Adrenal gland (tissue), 5 donors: ENCODE data around the gene TEX35.

Source experiments
- CTCF ChIP-seq, 6 experiments: fragments of 450-650 bp in 4 of 6; fragments of 200-600 bp in 2 of 6; sonication (generic) in 1 of 6; IDR thresholded peaks; 1 replicate in 5 of 6; 2 replicates in 1 of 6; pipeline versions ENCODE4 v1.5.1 to v1.8.0; 2016 to 2021; ENCODE audit warnings: antibody characterized with exemption in 6 of 6, mild to moderate bottlenecking in 2 of 6, moderate library complexity in 1 of 6
- POLR2A ChIP-seq, 2 donors: fragments of 450-650 bp; IDR thresholded peaks; one replicate each; pipeline ENCODE4 v1.6.1; 2017; ENCODE audit warnings: antibody characterized with exemption in 2 of 2, mild to moderate bottlenecking in 2 of 2, moderate library complexity in 1 of 2
- donor health status: DM: no; HTN: no; CAD: no.

DNA sequence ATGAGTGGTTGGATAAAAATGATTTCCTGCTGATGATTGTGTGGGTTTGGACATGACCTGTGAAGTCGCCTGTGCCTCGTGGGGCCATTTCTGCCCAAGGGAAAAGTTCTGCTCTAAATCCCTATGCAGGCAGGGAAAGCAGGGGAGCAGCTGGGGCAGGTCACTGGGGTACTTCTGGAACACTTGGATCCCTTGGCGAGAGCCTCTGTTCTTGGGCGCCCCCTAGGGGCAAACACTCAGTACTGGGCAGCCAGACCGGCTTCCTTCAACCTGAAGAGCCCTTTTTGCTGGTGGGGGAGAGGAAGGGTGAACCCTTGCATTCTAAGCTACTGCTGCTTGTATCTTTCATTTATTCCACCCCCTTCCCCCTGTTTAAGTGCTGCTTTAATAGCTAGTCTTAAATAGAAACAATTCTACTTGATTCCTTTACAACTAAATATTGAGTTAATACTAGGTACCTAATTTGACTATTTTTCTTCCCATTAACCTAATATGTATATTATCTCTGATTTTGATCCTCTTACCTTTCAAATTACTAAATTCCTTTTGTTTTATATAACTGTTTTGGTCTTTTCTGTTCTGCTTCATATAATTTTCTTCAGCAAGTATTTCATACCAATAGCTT is 11.1 kb upstream of the TEX35 start:
- TF ChIP-seq POLR2A (IDR thresholded peaks at IDR 0.05) (no peak), CTCF (IDR thresholded peaks at IDR 0.05) (peak; percentile 71 to 89 (median 83))
